Measurements from ENCODE around the gene OBP2B. TPM values are rescaled to one million over a fixed set of nuclear protein-coding genes. Genes with fewer than 3 reads are reported as not detected.

Gene OBP2B
- total RNA-seq, 1 donor from 2014 or later: not detected

DNA sequence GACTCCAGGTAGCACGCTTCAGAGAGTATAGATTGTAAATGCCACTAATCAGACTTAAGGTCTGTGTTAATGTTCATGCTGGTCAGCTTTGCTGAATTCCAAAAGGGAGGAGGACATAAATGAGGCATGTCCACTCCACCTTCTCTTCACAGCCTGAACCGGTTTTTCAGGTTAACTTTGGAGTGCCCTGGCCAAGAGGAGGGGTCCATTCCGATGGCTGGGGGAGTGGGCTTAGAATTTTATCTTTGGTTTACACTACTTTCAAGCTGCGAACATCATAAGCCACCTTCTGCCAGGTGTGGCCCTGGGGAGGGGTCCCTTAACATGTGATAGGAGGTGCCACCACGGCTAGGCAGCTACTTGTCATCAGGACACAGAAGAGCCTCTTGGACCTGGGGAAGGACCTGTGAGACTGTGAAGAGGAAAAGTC is 41.7 kb upstream of the OBP2B start:
- Mint-ChIP-seq H3K4me1 (ENCODE audit: unreplicated experiment) (peaks cover 25% of the 10 kb centered on the region), H3K36me3 (no peaks in the 10 kb centered on the region), H3K27ac (peak overlapping the region; percentile 55), H3K9me3 (no peaks in the 10 kb centered on the region), H3K27me3 (no peaks in the 10 kb centered on the region), H3K4me3 (peak overlapping the region; percentile 81)
- peak; percentile 60 for DNase-seq (ENCODE audit: extremely low spot score, unreplicated experiment)
- TF ChIP-seq, protein P1, sequence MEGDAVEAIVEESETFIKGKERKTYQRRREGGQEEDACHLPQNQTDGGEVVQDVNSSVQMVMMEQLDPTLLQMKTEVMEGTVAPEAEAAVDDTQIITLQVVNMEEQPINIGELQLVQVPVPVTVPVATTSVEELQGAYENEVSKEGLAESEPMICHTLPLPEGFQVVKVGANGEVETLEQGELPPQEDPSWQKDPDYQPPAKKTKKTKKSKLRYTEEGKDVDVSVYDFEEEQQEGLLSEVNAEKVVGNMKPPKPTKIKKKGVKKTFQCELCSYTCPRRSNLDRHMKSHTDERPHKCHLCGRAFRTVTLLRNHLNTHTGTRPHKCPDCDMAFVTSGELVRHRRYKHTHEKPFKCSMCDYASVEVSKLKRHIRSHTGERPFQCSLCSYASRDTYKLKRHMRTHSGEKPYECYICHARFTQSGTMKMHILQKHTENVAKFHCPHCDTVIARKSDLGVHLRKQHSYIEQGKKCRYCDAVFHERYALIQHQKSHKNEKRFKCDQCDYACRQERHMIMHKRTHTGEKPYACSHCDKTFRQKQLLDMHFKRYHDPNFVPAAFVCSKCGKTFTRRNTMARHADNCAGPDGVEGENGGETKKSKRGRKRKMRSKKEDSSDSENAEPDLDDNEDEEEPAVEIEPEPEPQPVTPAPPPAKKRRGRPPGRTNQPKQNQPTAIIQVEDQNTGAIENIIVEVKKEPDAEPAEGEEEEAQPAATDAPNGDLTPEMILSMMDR (conservative IDR thresholded peaks at IDR 0.05): no peak

DNA sequence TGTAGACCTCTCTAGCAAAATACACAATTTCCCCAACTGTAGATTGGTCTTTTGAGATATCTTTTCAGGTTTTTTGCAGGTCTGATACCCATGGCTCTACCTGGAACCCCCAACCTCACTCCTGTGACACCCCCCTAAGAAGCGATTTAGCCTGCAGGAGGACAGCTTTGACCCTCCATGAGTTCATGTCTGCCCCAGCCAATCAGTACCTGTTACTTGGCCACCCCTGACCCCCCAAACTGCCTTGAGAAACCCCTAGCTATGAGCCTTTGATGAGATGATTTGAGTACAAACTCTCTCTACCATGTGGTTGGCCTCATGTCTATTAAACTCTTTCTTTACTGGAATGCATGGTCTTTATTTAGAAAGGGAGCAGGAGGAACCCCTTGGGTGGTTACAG is 40.3 kb upstream of the OBP2B start:
- Mint-ChIP-seq H3K27me3 (no peaks in the 10 kb centered on the region), H3K36me3 (no peaks in the 10 kb centered on the region), H3K4me3 (no peak overlapping the region), H3K27ac (no peak overlapping the region), H3K4me1 (ENCODE audit: unreplicated experiment) (peaks cover 25% of the 10 kb centered on the region), H3K9me3 (no peaks in the 10 kb centered on the region)
- DNase-seq (ENCODE audit: extremely low spot score, unreplicated experiment): peak; percentile 25
- TF ChIP-seq, protein P1 (conservative IDR thresholded peaks at IDR 0.05): no peak

DNA sequence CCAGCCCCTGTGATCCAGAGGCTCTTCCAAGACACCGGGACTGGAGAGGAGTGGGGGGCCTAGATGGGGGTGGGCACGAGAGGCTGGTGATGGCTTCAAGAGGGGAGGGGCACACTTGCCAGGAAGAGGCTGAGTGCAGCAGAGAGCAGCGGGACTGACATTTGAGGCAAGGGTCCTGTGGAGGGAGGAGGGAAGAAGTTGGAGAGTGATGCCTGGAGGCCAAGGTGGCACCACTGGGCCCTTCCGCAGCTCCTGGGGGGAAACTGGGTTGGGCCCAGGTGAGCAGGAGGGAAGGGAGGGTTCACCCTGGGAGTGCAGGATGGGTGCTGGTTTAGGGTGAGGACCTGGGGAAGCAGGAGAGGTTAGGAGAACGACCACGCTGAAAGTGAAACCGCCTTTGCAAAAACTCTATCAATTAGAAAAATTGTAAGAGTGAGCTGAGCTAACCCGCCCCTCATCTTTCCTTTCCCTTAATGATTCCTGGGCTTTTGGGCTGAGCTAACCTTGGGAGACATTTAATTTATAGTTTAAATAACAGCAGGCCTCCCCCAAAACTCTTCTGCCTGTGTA is 39.8 kb upstream of the OBP2B start:
- Mint-ChIP-seq H3K4me3 (no peak overlapping the region), H3K27me3 (no peaks in the 10 kb centered on the region), H3K4me1 (ENCODE audit: unreplicated experiment) (peaks cover 25% of the 10 kb centered on the region), H3K9me3 (no peaks in the 10 kb centered on the region), H3K36me3 (no peaks in the 10 kb centered on the region), H3K27ac (no peak overlapping the region)
- TF ChIP-seq, protein P1 (conservative IDR thresholded peaks at IDR 0.05): no peak
- DNase-seq (ENCODE audit: extremely low spot score, unreplicated experiment): peak; percentile 43

DNA sequence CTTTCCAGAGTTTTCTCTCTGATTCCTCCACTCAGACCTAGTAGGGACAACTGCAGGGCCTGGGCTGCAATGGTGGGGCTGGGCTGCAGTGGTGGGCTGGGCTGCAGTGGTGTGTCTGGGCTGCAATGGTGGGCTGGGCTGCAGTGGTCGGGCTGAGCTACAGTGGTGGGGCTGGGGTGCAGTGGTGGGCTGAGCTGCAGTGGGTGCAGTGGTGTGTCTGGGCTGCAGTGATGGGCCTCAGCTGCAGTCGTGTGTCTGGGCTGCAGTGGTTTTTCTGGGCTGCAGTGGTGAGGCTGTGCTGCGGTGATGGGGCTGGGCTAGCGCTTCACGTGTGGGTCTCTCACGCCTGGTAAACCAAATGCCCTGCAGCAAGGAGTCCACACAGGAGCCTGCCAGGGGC is 38.6 kb upstream of the OBP2B start:
- no peaks in the 10 kb centered on the region for H3K27me3 Mint-ChIP-seq

DNA sequence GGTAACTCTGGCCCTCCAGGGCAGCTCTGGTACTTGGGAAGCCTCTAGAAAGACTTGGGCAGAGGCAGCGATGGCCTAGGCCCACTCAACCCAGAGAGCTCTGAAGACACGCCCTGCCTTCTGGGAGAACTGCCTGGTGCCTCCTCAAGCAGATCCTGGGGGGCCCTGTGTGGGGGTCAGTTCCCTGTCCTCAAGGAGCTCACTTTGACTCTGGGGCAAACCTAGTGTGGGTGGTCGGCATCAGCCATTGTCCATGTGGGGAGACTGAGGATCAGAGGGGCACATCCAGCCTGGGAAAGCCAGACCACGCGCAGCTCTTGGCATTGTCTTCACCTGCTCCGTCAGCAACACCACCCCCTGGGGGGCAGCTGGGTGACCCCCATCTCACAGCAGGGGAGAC is 37.9 kb upstream of the OBP2B start:
- DNase-seq (ENCODE audit: extremely low spot score, unreplicated experiment): no peak
- TF ChIP-seq, protein P1 (conservative IDR thresholded peaks at IDR 0.05): no peak
- Mint-ChIP-seq H3K9me3 (no peaks in the 10 kb centered on the region), H3K4me3 (no peak overlapping the region), H3K36me3 (no peaks in the 10 kb centered on the region), H3K4me1 (ENCODE audit: unreplicated experiment) (peaks cover 19% of the 10 kb centered on the region), H3K27me3 (no peaks in the 10 kb centered on the region), H3K27ac (no peak overlapping the region)

More for the DNA sequence above, 38.6 kb upstream of the OBP2B start:
- Mint-ChIP-seq H3K4me3 (no peak overlapping the region), H3K9me3 (no peaks in the 10 kb centered on the region), H3K36me3 (no peaks in the 10 kb centered on the region), H3K27ac (no peak overlapping the region), H3K4me1 (ENCODE audit: unreplicated experiment) (peaks cover 19% of the 10 kb centered on the region)
- peak; percentile 44 for DNase-seq (ENCODE audit: extremely low spot score, unreplicated experiment)
- TF ChIP-seq, protein P1 (conservative IDR thresholded peaks at IDR 0.05): no peak
